Measurements from ENCODE around the gene XPR1. TPM values are rescaled to one million over a fixed set of nuclear protein-coding genes. Genes with fewer than 3 reads are reported as not detected.

The XPR1 gene
- total RNA-seq = 46.7 and 50.6 TPM in 2 replicates
- long read RNA-seq, full-length matches to known transcripts = 7 of 18 reads
- long read RNA-seq, partial matches to known transcripts = 2 of 18 reads
- long read RNA-seq, other reads (novel, unspliced or antisense) = 9 of 18 reads

- Mint-ChIP-seq H3K27me3 (ENCODE audit: low read depth) (no peaks in the 10 kb centered on the region), H3K27ac (ENCODE audit: unreplicated experiment) (peak within 1 kb of the TSS; percentile 55), H3K36me3 (ENCODE audit: low read depth) (no peaks in the 10 kb centered on the region), H3K4me1 (peaks cover 13% of the 10 kb centered on the region), H3K4me3 (peak within 1 kb of the TSS; percentile 94), H3K9me3 (no peaks in the 10 kb centered on the region)
- DNase-seq (ENCODE audit: low read depth, low spot score) = peak; percentile 88
- TF ChIP-seq, protein P1, sequence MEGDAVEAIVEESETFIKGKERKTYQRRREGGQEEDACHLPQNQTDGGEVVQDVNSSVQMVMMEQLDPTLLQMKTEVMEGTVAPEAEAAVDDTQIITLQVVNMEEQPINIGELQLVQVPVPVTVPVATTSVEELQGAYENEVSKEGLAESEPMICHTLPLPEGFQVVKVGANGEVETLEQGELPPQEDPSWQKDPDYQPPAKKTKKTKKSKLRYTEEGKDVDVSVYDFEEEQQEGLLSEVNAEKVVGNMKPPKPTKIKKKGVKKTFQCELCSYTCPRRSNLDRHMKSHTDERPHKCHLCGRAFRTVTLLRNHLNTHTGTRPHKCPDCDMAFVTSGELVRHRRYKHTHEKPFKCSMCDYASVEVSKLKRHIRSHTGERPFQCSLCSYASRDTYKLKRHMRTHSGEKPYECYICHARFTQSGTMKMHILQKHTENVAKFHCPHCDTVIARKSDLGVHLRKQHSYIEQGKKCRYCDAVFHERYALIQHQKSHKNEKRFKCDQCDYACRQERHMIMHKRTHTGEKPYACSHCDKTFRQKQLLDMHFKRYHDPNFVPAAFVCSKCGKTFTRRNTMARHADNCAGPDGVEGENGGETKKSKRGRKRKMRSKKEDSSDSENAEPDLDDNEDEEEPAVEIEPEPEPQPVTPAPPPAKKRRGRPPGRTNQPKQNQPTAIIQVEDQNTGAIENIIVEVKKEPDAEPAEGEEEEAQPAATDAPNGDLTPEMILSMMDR (conservative IDR thresholded peaks at IDR 0.05) = peak; percentile 20
Measured at GRCh38 chr1:180631766-180632325, at the start of gene XPR1. Gene XPR1 (plus strand): TSS chr1:180632022. CDS start chr1:180632202, 180 bp downstream.

GRCh38 chr1:180584869-180585268 is 47.0 kb upstream of the XPR1 start:
- TF ChIP-seq, protein P1 (conservative IDR thresholded peaks at IDR 0.05) = no peak
- no peaks in the 10 kb centered on the region for H3K27me3 Mint-ChIP-seq (ENCODE audit: low read depth)
- no peaks in the 10 kb centered on the region for H3K36me3 Mint-ChIP-seq (ENCODE audit: low read depth)
- no peak overlapping the region for H3K4me3 Mint-ChIP-seq
- peaks cover 8% of the 10 kb centered on the region for H3K4me1 Mint-ChIP-seq
- peaks cover 5% of the 10 kb centered on the region for H3K9me3 Mint-ChIP-seq
- DNase-seq (ENCODE audit: low read depth, low spot score) = no peak
- no peak overlapping the region for H3K27ac Mint-ChIP-seq (ENCODE audit: unreplicated experiment)

DNA sequence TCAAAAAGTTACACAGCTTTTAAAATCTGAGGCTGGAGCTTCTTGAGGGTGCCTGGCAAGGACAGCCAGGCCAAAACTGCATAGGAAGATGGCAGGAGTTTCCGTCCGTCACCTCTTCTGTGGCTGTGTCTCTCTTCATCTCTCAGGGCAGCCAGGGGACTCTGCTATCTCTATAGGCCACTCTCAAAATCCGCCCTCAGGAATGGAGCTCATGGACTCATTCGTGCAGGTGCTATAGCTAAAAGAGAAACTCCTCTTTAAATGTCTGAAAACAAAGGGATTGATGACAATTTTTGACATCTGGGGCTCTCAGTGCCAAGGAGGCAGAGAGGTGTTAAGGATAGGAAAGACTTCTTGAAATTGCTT is 45.8 kb upstream of the XPR1 start:
- DNase-seq (ENCODE audit: low read depth, low spot score) = no peak
- peak overlapping the region; percentile 32 for H3K27ac Mint-ChIP-seq (ENCODE audit: unreplicated experiment)
- no peaks in the 10 kb centered on the region for H3K4me1 Mint-ChIP-seq
- no peak overlapping the region for H3K4me3 Mint-ChIP-seq
- H3K27me3 Mint-ChIP-seq (ENCODE audit: low read depth) = no peaks in the 10 kb centered on the region
- H3K36me3 Mint-ChIP-seq (ENCODE audit: low read depth) = no peaks in the 10 kb centered on the region
- H3K9me3 Mint-ChIP-seq = peaks cover 5% of the 10 kb centered on the region
- TF ChIP-seq, protein P1 (conservative IDR thresholded peaks at IDR 0.05) = no peak

- Mint-ChIP-seq H3K4me1 (no peaks in the 10 kb centered on the region), H3K27me3 (ENCODE audit: low read depth) (no peaks in the 10 kb centered on the region), H3K27ac (ENCODE audit: unreplicated experiment) (no peak overlapping the region), H3K9me3 (peaks cover 5% of the 10 kb centered on the region), H3K4me3 (no peak overlapping the region), H3K36me3 (ENCODE audit: low read depth) (no peaks in the 10 kb centered on the region)
- TF ChIP-seq, protein P1 (conservative IDR thresholded peaks at IDR 0.05) = no peak
- no peak for DNase-seq (ENCODE audit: low read depth, low spot score)
Measured at GRCh38 chr1:180586671-180587155, 45.1 kb upstream of the XPR1 start.

GRCh38 chr1:180588121-180588520 is 43.7 kb upstream of the XPR1 start:
- Mint-ChIP-seq H3K4me3 (no peak overlapping the region), H3K27ac (ENCODE audit: unreplicated experiment) (no peak overlapping the region), H3K36me3 (ENCODE audit: low read depth) (no peaks in the 10 kb centered on the region), H3K4me1 (peaks cover 6% of the 10 kb centered on the region), H3K27me3 (ENCODE audit: low read depth) (no peaks in the 10 kb centered on the region), H3K9me3 (peaks cover 5% of the 10 kb centered on the region)
- DNase-seq (ENCODE audit: low read depth, low spot score) = no peak
- TF ChIP-seq, protein P1 (conservative IDR thresholded peaks at IDR 0.05) = no peak

Measured in neural crest cell (in vitro differentiated cells).